ENCODE results near the gene DLG5.

DNA sequence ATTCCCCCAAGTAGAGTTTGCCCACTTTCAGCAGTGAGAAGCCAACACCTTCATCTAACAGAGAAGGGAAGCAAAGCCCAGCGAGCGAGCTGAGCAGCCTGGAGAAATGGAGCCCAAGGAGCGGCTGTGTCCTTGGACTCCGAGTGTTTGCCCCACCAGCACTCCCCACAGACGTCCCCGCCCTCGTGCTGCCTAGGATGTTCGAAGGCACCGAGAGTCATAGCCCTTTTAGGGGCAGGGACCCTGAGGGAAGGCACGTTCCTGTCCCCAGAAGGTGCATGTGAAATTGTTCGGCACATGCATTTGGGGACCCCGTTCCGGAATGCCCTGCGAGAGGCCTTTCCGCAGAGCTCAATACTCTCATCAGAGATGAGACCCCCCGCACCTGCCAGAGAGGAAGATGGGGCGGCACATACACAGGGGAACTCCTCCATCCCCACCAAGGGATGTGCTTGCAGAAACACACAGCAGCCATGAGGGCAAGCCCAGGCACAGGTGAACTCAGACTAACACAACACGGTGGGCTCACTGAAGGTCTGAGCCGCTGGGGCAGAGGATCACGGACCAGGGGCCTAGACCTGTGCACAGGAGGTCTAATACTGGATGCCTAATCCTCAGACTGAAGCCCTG lies 131.0 kb downstream of the DLG5 start:
- TF ChIP-seq, protein P1, sequence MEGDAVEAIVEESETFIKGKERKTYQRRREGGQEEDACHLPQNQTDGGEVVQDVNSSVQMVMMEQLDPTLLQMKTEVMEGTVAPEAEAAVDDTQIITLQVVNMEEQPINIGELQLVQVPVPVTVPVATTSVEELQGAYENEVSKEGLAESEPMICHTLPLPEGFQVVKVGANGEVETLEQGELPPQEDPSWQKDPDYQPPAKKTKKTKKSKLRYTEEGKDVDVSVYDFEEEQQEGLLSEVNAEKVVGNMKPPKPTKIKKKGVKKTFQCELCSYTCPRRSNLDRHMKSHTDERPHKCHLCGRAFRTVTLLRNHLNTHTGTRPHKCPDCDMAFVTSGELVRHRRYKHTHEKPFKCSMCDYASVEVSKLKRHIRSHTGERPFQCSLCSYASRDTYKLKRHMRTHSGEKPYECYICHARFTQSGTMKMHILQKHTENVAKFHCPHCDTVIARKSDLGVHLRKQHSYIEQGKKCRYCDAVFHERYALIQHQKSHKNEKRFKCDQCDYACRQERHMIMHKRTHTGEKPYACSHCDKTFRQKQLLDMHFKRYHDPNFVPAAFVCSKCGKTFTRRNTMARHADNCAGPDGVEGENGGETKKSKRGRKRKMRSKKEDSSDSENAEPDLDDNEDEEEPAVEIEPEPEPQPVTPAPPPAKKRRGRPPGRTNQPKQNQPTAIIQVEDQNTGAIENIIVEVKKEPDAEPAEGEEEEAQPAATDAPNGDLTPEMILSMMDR (IDR thresholded peaks at IDR 0.05; ENCODE audit: borderline replicate concordance, extremely low read depth, low read length, poor library complexity, severe bottlenecking): no peak
- no peak for TF ChIP-seq EZH2 (IDR thresholded peaks at IDR 0.05; ENCODE audit: borderline replicate concordance, low read depth, low read length, severe bottlenecking)
